HepG2 (cell line): ENCODE data around the gene LSM5. TPM values are rescaled to one million over a fixed set of nuclear protein-coding genes. Genes with fewer than 3 reads are reported as not detected.
A peak's percentile ranks its signal among the peaks of the same experiment; 100 is the strongest.

Experiments used
- GABPA ChIP-seq, 2 experiments: IDR thresholded peaks; 2 replicates each; pipeline ENCODE4 v1.6.1; 2011 to 2016; ENCODE audit warnings: low read depth in 2 of 2, low read length in 1 of 2, missing biosample characterization in 1 of 2, missing genetic modification characterization in 1 of 2
- GFI1 ChIP-seq: sonication (generic); formaldehyde crosslinking; IDR thresholded peaks from 2 replicates; pipeline ENCODE4 v1.5.0; 2020; ENCODE audit warnings: missing genetic modification reagents, mild to moderate bottlenecking, borderline replicate concordance
- MBNL3 ChIP-seq: fragments of 250-450 bp; sonication (Bioruptor Pico); conservative IDR thresholded peaks from 2 replicates; pipeline ENCODE4 v1.8.0; 2022; ENCODE audit warnings: mild to moderate bottlenecking, inconsistent platforms
- NFE2L1 ChIP-seq: sonication (generic); formaldehyde crosslinking; IDR thresholded peaks from 2 replicates; pipeline ENCODE4 v1.4.0; 2020; ENCODE audit warnings: missing genetic modification reagents, mild to moderate bottlenecking, borderline replicate concordance
- NFKB2 ChIP-seq: sonication (generic); formaldehyde crosslinking; IDR thresholded peaks from 2 replicates; pipeline ENCODE4 v1.4.0; 2020; ENCODE audit warnings: missing genetic modification reagents, borderline replicate concordance
- PAX8 ChIP-seq: sonication (generic); formaldehyde crosslinking; IDR thresholded peaks from 2 replicates; pipeline ENCODE4 v1.8.0; 2022; ENCODE audit warnings: mild to moderate bottlenecking, missing genetic modification reagents, borderline replicate concordance
- RELA ChIP-seq: sonication (generic); formaldehyde crosslinking; IDR thresholded peaks from 2 replicates; pipeline ENCODE4 v1.4.0; 2020; ENCODE audit warnings: missing genetic modification reagents
- TBX2 ChIP-seq: sonication (generic); formaldehyde crosslinking; IDR thresholded peaks from 2 replicates; pipeline ENCODE4 v1.5.0; 2020; ENCODE audit warnings: missing genetic modification reagents, mild to moderate bottlenecking, borderline replicate concordance
- TCF7 ChIP-seq: sonication (generic); IDR thresholded peaks from 2 replicates; pipeline ENCODE4 v1.6.1; 2016; ENCODE audit warnings: antibody characterized with exemption, low read depth
- ZNF343 ChIP-seq: sonication (generic); formaldehyde crosslinking; IDR thresholded peaks from 2 replicates; pipeline ENCODE4 v1.4.0; 2020; ENCODE audit warnings: mild to moderate bottlenecking, missing genetic modification reagents
- ZNF850 ChIP-seq: sonication (generic); formaldehyde crosslinking; conservative IDR thresholded peaks from 2 replicates; pipeline ENCODE4 v1.9.0; 2021; ENCODE audit warnings: mild to moderate bottlenecking, missing genetic modification reagents
- polyA plus RNA-seq, 8 experiments: library from polyadenylated mRNA; depleted of rRNA in 3 of 8; stranded (reverse) in 7 of 8; unstranded in 1 of 8; fragments of >200 nt; fragmentation: Illumina TruSeq in 4 of 8; extraction: Trizol in 4 of 8; gene quantifications; 2 replicates each; pipeline versions ENCODE4 v1.2.1 to v1.2.3, GENCODE V29; 2011 to 2016; ENCODE audit warnings: low read depth in 4 of 8, missing spikeins in 1 of 8, mixed read lengths in 1 of 8; ENCODE audit not compliant: insufficient read depth in 1 of 8
- total RNA-seq, 5 experiments: library from RNA; depleted of rRNA; stranded (reverse); fragments of >200 nt; fragmentation: Illumina TruSeq; extraction: Trizol; gene quantifications; 2 replicates each; pipeline ENCODE4 v1.2.3, GENCODE V29; 2016; ENCODE audit warnings: low read depth in 1 of 5
- TF ChIP-seq, protein P1 (sequence below): IDR thresholded peaks from 2 replicates; pipeline ENCODE4 v1.6.1; 2016; ENCODE audit warnings: low read depth, control low read depth
- TF ChIP-seq, protein P2 (sequence below): sonication (generic); formaldehyde crosslinking; conservative IDR thresholded peaks from 2 replicates; pipeline ENCODE4 v1.8.0; 2022; ENCODE audit warnings: low read depth, missing genetic modification reagents
- TF ChIP-seq, protein P3 (sequence below): IDR thresholded peaks from 2 replicates; pipeline ENCODE4 v1.6.1; 2016; ENCODE audit warnings: missing compliant biosample characterization, missing genetic modification reagents, borderline replicate concordance
- TF ChIP-seq, protein P4 (sequence below): sonication (generic); formaldehyde crosslinking; IDR thresholded peaks from 2 replicates; pipeline ENCODE4 v1.4.0; 2020; ENCODE audit warnings: missing genetic modification reagents
- TF ChIP-seq, protein P5 (sequence below): sonication (generic); formaldehyde crosslinking; IDR thresholded peaks from 2 replicates; pipeline ENCODE4 v1.4.0; 2020; ENCODE audit warnings: missing genetic modification reagents, mild to moderate bottlenecking, borderline replicate concordance
- TF ChIP-seq, protein P6 (sequence below): sonication (generic); formaldehyde crosslinking; IDR thresholded peaks from 2 replicates; pipeline ENCODE4 v1.4.0; 2020; ENCODE audit warnings: missing genetic modification reagents; ENCODE audit errors: not compliant biosample characterization

Gene LSM5
- total and polyA plus RNA-seq, 2 of the 13 experiments (the other 11 are each of a cell fraction or from before 2014, with no cell fraction given): 30.3 to 183 TPM

DNA sequence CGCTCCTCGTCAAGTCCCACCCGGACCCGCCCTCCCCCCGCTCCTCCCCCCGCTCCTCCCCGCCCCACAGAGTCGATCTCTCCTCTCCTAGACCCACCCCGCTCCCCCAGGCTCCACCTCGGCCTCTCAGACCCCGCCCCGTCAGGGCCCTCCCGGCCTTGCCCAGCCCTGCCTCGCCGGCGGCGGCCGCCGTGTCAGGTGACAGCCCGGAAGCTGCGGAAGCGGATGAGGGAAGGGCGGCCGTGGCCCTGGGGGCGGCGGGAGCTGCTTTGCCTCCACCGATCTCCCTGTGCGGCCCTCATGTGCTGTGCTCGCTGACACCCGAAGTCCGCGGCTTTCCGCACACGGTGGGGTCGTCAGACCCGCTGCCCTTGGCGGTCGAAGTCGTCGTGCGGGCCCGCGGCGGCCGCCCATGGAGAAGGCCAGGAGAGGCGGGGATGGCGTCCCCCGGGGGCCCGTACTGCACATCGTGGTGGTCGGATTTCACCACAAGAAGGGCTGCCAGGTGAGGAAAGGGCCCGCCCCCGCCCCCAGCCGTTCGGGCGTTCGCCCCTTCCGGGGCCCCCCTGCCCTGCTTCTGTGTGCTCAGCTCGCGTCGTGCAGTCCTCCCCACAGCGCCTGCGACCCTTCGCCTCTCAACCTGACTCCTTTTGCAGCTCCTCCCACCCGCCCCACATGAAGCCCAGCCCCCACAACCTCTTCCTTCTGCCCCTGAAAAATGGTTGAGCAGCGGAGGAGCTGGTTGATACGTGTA is 5.3 kb upstream of the LSM5 start, which contains the start of gene AVL9 (continued):
- TF ChIP-seq, protein P1, sequence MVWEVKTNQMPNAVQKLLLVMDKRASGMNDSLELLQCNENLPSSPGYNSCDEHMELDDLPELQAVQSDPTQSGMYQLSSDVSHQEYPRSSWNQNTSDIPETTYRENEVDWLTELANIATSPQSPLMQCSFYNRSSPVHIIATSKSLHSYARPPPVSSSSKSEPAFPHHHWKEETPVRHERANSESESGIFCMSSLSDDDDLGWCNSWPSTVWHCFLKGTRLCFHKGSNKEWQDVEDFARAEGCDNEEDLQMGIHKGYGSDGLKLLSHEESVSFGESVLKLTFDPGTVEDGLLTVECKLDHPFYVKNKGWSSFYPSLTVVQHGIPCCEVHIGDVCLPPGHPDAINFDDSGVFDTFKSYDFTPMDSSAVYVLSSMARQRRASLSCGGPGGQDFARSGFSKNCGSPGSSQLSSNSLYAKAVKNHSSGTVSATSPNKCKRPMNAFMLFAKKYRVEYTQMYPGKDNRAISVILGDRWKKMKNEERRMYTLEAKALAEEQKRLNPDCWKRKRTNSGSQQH (CRISPR knock-in tag): peak; percentile 74; the same call in 1 of the 2 replicates
- TF ChIP-seq, protein P2, sequence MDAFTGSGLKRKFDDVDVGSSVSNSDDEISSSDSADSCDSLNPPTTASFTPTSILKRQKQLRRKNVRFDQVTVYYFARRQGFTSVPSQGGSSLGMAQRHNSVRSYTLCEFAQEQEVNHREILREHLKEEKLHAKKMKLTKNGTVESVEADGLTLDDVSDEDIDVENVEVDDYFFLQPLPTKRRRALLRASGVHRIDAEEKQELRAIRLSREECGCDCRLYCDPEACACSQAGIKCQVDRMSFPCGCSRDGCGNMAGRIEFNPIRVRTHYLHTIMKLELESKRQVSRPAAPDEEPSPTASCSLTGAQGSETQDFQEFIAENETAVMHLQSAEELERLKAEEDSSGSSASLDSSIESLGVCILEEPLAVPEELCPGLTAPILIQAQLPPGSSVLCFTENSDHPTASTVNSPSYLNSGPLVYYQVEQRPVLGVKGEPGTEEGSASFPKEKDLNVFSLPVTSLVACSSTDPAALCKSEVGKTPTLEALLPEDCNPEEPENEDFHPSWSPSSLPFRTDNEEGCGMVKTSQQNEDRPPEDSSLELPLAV (CRISPR knock-in tag): no peak
- TF ChIP-seq GABPA (IDR thresholded peaks at IDR 0.05; ENCODE audit: low read depth, low read length): peak; percentile 70
- peak; percentile 71 for TF ChIP-seq GABPA (CRISPR knock-in tag; IDR thresholded peaks at IDR 0.05; ENCODE audit: low read depth)
- TF ChIP-seq ZNF850: peak; percentile 90
- TF ChIP-seq PAX8 (CRISPR knock-in tag): no peak
- peak; percentile 78 for TF ChIP-seq TBX2 (CRISPR knock-in tag)
- TF ChIP-seq MBNL3 (CRISPR knock-in tag): no peak
- TF ChIP-seq, protein P3, sequence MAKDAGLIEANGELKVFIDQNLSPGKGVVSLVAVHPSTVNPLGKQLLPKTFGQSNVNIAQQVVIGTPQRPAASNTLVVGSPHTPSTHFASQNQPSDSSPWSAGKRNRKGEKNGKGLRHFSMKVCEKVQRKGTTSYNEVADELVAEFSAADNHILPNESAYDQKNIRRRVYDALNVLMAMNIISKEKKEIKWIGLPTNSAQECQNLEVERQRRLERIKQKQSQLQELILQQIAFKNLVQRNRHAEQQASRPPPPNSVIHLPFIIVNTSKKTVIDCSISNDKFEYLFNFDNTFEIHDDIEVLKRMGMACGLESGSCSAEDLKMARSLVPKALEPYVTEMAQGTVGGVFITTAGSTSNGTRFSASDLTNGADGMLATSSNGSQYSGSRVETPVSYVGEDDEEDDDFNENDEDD (CRISPR knock-in tag): peak; percentile 68; the same call in 1 of the 2 replicates
- peak; percentile 97 for TF ChIP-seq NFKB2 (CRISPR knock-in tag)
- no peak for TF ChIP-seq NFE2L1 (CRISPR knock-in tag)
- TF ChIP-seq, protein P4, sequence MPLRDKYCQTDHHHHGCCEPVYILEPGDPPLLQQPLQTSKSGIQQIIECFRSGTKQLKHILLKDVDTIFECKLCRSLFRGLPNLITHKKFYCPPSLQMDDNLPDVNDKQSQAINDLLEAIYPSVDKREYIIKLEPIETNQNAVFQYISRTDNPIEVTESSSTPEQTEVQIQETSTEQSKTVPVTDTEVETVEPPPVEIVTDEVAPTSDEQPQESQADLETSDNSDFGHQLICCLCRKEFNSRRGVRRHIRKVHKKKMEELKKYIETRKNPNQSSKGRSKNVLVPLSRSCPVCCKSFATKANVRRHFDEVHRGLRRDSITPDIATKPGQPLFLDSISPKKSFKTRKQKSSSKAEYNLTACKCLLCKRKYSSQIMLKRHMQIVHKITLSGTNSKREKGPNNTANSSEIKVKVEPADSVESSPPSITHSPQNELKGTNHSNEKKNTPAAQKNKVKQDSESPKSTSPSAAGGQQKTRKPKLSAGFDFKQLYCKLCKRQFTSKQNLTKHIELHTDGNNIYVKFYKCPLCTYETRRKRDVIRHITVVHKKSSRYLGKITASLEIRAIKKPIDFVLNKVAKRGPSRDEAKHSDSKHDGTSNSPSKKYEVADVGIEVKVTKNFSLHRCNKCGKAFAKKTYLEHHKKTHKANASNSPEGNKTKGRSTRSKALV (CRISPR knock-in tag): 0 out of 2 replicates have a peak, but pooled peaks have one; percentile 25
- TF ChIP-seq ZNF343 (CRISPR knock-in tag): 0 out of 2 replicates have a peak, but pooled peaks have one; percentile 62
- TF ChIP-seq, protein P5, sequence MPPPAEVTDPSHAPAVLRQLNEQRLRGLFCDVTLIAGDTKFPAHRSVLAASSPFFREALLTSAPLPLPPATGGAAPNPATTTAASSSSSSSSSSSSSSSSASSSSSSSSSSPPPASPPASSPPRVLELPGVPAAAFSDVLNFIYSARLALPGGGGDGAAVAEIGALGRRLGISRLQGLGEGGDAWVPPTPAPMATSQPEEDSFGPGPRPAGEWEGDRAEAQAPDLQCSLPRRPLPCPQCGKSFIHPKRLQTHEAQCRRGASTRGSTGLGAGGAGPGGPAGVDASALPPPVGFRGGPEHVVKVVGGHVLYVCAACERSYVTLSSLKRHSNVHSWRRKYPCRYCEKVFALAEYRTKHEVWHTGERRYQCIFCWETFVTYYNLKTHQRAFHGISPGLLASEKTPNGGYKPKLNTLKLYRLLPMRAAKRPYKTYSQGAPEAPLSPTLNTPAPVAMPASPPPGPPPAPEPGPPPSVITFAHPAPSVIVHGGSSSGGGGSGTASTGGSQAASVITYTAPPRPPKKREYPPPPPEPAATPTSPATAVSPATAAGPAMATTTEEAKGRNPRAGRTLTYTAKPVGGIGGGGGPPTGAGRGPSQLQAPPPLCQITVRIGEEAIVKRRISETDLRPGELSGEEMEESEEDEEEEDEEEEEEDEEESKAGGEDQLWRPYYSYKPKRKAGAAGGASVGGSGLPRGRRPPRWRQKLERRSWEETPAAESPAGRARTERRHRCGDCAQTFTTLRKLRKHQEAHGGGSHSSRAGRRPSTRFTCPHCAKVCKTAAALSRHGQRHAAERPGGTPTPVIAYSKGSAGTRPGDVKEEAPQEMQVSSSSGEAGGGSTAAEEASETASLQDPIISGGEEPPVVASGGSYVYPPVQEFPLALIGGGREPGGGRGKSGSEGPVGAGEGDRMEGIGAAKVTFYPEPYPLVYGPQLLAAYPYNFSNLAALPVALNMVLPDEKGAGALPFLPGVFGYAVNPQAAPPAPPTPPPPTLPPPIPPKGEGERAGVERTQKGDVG (CRISPR knock-in tag): no peak; the same call in 1 of the 2 replicates
- TF ChIP-seq TCF7: no peak
- peak; percentile 24; the same call in 1 of the 2 replicates for TF ChIP-seq GFI1 (CRISPR knock-in tag)
- peak; percentile 65; the same call in 1 of the 2 replicates for TF ChIP-seq RELA (CRISPR knock-in tag)
- TF ChIP-seq, protein P6, sequence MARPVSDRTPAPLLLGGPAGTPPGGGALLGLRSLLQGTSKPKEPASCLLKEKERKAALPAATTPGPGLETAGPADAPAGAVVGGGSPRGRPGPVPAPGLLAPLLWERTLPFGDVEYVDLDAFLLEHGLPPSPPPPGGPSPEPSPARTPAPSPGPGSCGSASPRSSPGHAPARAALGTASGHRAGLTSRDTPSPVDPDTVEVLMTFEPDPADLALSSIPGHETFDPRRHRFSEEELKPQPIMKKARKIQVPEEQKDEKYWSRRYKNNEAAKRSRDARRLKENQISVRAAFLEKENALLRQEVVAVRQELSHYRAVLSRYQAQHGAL (CRISPR knock-in tag): no peak
